ENCODE data around the gene LONP1. TPM values are rescaled to one million over a fixed set of nuclear protein-coding genes. Genes with fewer than 3 reads are reported as not detected.

LONP1 gene
- total RNA-seq, 1 experiment from 2014 or later = 180 TPM

- Histone ChIP-seq H3K79me2 (ENCODE audit: insufficient read depth, low read length) (peaks cover 57% of the 10 kb centered on the region), H3K27ac (ENCODE audit: low read depth, low read length) (peak overlapping the region; percentile 93), H3K9me3 (ENCODE audit: control insufficient read depth in 1 of 2, insufficient read depth in 1 of 2, low read depth in 1 of 2, low read length in 2 of 2) (no peaks in the 10 kb centered on the region), H4K20me1 (ENCODE audit: insufficient read depth) (peaks cover 17% of the 10 kb centered on the region; the same call in 1 of the 2 replicates), H2AFZ (ENCODE audit: low read depth, low read length, poor library complexity, severe bottlenecking) (no peak overlapping the region), H3K4me2 (ENCODE audit: low read length) (peak overlapping the region; percentile 92), H3K27me3 (ENCODE audit: insufficient read depth, low read length) (no peaks in the 10 kb centered on the region), H3K4me3 (replicated peaks in 1 of 2; ENCODE audit: low read depth in 1 of 2, low read length in 2 of 2) (peak overlapping the region; percentile 85 to 99), H3K9ac (ENCODE audit: low read length) (peak overlapping the region; percentile 100), H3K36me3 (ENCODE audit: control insufficient read depth in 1 of 2, insufficient read depth in 2 of 2, low read length in 2 of 2) (peaks cover 10 to 56% of the 10 kb centered on the region in 2 experiments; a peak in 2 of 4 replicates), H3K4me1 (ENCODE audit: control insufficient read depth in 1 of 2, insufficient read depth in 2 of 2, low read length in 2 of 2) (peaks cover 10 to 44% of the 10 kb centered on the region in 2 experiments; a peak in 3 of 4 replicates), H3K9me2 (ENCODE audit: insufficient read depth) (no peaks in the 10 kb centered on the region)
- intact Hi-C loops (cut with micrococcal nuclease) = loop anchor here (2.0 kb wide), 1 partner anchor 100 kb away; the partner anchor contains the start of gene DUS3L
- DNase-seq (ENCODE audit: low read depth, low spot score) (no peak), ATAC-seq (no peak)
- ChIA-PET RAD21 (ENCODE audit: low non-redundant PET in 1 of 2, low total read pairs in 2 of 2, uncharacterized antibody in 2 of 2, unreplicated experiment in 2 of 2) (interaction anchor here in 1 of 2 experiments (0.6 kb wide), 1 partner anchor 13 kb away, joined by 3 read pairs; no protein-coding TSS in a partner anchor), CTCF (no interaction called here), POLR2A (interaction anchor here (0.6 to 1.4 kb wide), 4 partner anchors 22 to 69 kb away, joined by 3 to 6 read pairs (median 4); partner anchors contain the start of genes CATSPERD, LONP1 and SAFB2)
- BruUV-seq (replicated peaks) = TSS peak; percentile 85
- TF ChIP-seq CBX3 (IDR thresholded peaks at IDR 0.05; ENCODE audit: low read depth) (no peak), CTCF (IDR thresholded peaks at IDR 0.05 in 2 of 3, conservative IDR thresholded peaks at IDR 0.05 in 1 of 3; ENCODE audit: borderline replicate concordance in 1 of 3, insufficient read depth in 1 of 3, low read depth in 2 of 3, low read length in 2 of 3) (no peak), EZH2phosphoT487 (IDR thresholded peaks at IDR 0.05; ENCODE audit: borderline replicate concordance) (no peak), MAX (IDR thresholded peaks at IDR 0.05) (peak; percentile 35; the same call in 1 of the 2 replicates), YY1 (IDR thresholded peaks at IDR 0.05; ENCODE audit: extremely low read depth, insufficient replicate concordance, low read depth, low read length) (no peak), TCF7L2 (IDR thresholded peaks at IDR 0.05; ENCODE audit: borderline replicate concordance, extremely low read depth, insufficient read depth, insufficient read length) (no peak), POLR2AphosphoS5 (IDR thresholded peaks at IDR 0.05; ENCODE audit: low read depth, low read length) (peak; percentile 86), ELF1 (IDR thresholded peaks at IDR 0.05; ENCODE audit: borderline replicate concordance, low read depth) (no peak; the same call in 1 of the 2 replicates), CEBPB (IDR thresholded peaks at IDR 0.05; ENCODE audit: low read depth) (no peak), POLR2A (IDR thresholded peaks at IDR 0.05; ENCODE audit: borderline replicate concordance, extremely low read depth, insufficient read depth, insufficient read length) (peak; percentile 17), RAD21 (IDR thresholded peaks at IDR 0.05; ENCODE audit: low read depth) (no peak), FOSL1 (IDR thresholded peaks at IDR 0.05; ENCODE audit: low read depth) (no peak), ZNF274 (IDR thresholded peaks at IDR 0.05; ENCODE audit: low read depth, low read length) (no peak), SIN3A (IDR thresholded peaks at IDR 0.05; ENCODE audit: low read depth) (peak; percentile 78), ZBTB33 (IDR thresholded peaks at IDR 0.05; ENCODE audit: extremely low read depth, insufficient replicate concordance, low read length) (no peak), SRF (IDR thresholded peaks at IDR 0.05; ENCODE audit: low read depth) (no peak), JUND (IDR thresholded peaks at IDR 0.05) (no peak; the same call in 1 of the 2 replicates), EZH2 (IDR thresholded peaks at IDR 0.05) (no peak), ZFX (IDR thresholded peaks at IDR 0.05) (no peak)
- TF ChIP-seq, protein P1, sequence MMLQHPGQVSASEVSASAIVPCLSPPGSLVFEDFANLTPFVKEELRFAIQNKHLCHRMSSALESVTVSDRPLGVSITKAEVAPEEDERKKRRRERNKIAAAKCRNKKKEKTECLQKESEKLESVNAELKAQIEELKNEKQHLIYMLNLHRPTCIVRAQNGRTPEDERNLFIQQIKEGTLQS (IDR thresholded peaks at IDR 0.05) = no peak
These were observed 28.8 kb downstream of the LONP1 start for GRCh38 chr19:5690955-5691821.
